Endothelial cell of umbilical vein (primary cell): ENCODE measurements around the gene AP3S1. TPM values are rescaled to one million over a fixed set of nuclear protein-coding genes. Genes with fewer than 3 reads are reported as not detected.
A peak's percentile ranks its signal among the peaks of the same experiment; 100 is the strongest.

ENCODE experiments used
- BruUV-seq: library from RNA; stranded (reverse); fragments of 400-500 nt; replicated peaks from 2 replicates; lab custom pipeline; 2021; lab: Mats Ljungman, UMichigan
- CTCF ChIA-PET: fragments of 300-600, 350-600 bp; sonication (Branson Sonifier 250); formaldehyde crosslinking; loops from one replicate; lab custom pipeline; 2021; ENCODE audit warnings: antibody characterized with exemption, inconsistent platforms; lab: Charles Lee
- POLR2A ChIA-PET: fragments of 300-600, 350-600 bp; sonication (Branson Sonifier 250); formaldehyde crosslinking; loops from one replicate; lab custom pipeline; 2021; ENCODE audit warnings: antibody characterized with exemption, inconsistent platforms; lab: Charles Lee
- DNase-seq: peaks from one replicate; pipeline ENCODE4 v3.0.0-alpha.2; 2011; ENCODE audit warnings: low read depth, low spot score
- FAIRE-seq: peaks from 2 replicates; lab custom pipeline; 2011; peaks lifted over from hg19 to GRCh38; lab: Jason Lieb, UNC
- H2AFZ ChIP-seq: 2 replicates; pipeline ENCODE4 v1.6.0; 2012; ENCODE audit warnings: low read depth, low read length, control low read depth, inconsistent platforms
- H3K27ac ChIP-seq: 2 replicates; pipeline ENCODE4 v1.5.1; 2011; ENCODE audit warnings: low read depth, mild to moderate bottlenecking, control low read depth, low read length, moderate library complexity; ENCODE audit not compliant: insufficient read depth
- H3K27me3 ChIP-seq, 2 experiments: 2 replicates each; pipeline versions ENCODE4 v1.6.0 to v1.6.1; 2011; ENCODE audit warnings: low read length in 2 of 2, mixed read lengths in 1 of 2; ENCODE audit not compliant: control insufficient read depth in 2 of 2, insufficient read depth in 2 of 2
- H3K36me3 ChIP-seq, 2 experiments: 2 replicates in 1 of 2; 3 replicates in 1 of 2; pipeline ENCODE4 v1.5.1; 2011; ENCODE audit warnings: low read length in 2 of 2, mild to moderate bottlenecking in 1 of 2, moderate library complexity in 1 of 2; ENCODE audit not compliant: control insufficient read depth in 2 of 2, insufficient read depth in 2 of 2; ENCODE audit errors: extremely low read depth in 1 of 2
- H3K4me1 ChIP-seq: 3 replicates; pipeline ENCODE4 v1.5.1; 2011; ENCODE audit warnings: mild to moderate bottlenecking, low read length; ENCODE audit not compliant: control insufficient read depth, insufficient read depth; ENCODE audit errors: extremely low read depth
- H3K4me2 ChIP-seq: 2 replicates; pipeline ENCODE4 v1.6.1; 2011; ENCODE audit warnings: low read length, control low read depth, mixed read lengths; ENCODE audit not compliant: insufficient read depth
- H3K4me3 ChIP-seq, 3 experiments: fragments of 200-600 bp in 1 of 3; sonication (generic), shearing (Covaris generic) in 1 of 3; replicated peaks in 1 of 3; 2 replicates each; pipeline ENCODE4 v1.5.1; 2011 to 2016; ENCODE audit warnings: control low read depth in 3 of 3, low read length in 3 of 3, mild to moderate bottlenecking in 2 of 3, inconsistent platforms in 1 of 3, low read depth in 1 of 3, moderate library complexity in 1 of 3; ENCODE audit not compliant: insufficient read depth in 1 of 3
- H3K79me2 ChIP-seq: 2 replicates; pipeline ENCODE4 v1.6.0; 2012; ENCODE audit warnings: low read length, inconsistent platforms; ENCODE audit not compliant: control insufficient read depth, insufficient read depth
- H3K9ac ChIP-seq: replicated peaks from 2 replicates; pipeline ENCODE3; 2011; ENCODE audit warnings: low read length, control low read depth; ENCODE audit not compliant: insufficient read depth; ENCODE audit errors: extremely low read depth
- H3K9me1 ChIP-seq: replicated peaks from 3 replicates; pipeline ENCODE4 v1.6.0; 2011; ENCODE audit warnings: mild to moderate bottlenecking, low read length; ENCODE audit not compliant: control insufficient read depth, insufficient read depth; ENCODE audit errors: extremely low read depth
- H3K9me3 ChIP-seq: replicated peaks from 2 replicates; pipeline ENCODE4 v1.5.1; 2012; ENCODE audit warnings: low read length, inconsistent platforms; ENCODE audit not compliant: control insufficient read depth, insufficient read depth
- H4K20me1 ChIP-seq: replicated peaks from 2 replicates; pipeline ENCODE3; 2011; ENCODE audit warnings: mild to moderate bottlenecking, low read length; ENCODE audit not compliant: control insufficient read depth, insufficient read depth; ENCODE audit errors: extremely low read depth
- CTCF ChIP-seq, 2 donors: IDR thresholded peaks; 1 replicate in 1 of 2; 2 replicates in 1 of 2; pipeline ENCODE4 v1.5.1; 2011; ENCODE audit warnings: low read length in 2 of 2, mild to moderate bottlenecking in 2 of 2, moderate library complexity in 2 of 2, control low read depth in 1 of 2, inconsistent platforms in 1 of 2, low read depth in 1 of 2; ENCODE audit not compliant: insufficient read depth in 1 of 2; ENCODE audit errors: extremely low read depth in 1 of 2
- EZH2 ChIP-seq: IDR thresholded peaks from 2 replicates; pipeline ENCODE4 v1.6.1; 2012; ENCODE audit warnings: borderline replicate concordance, low read depth, mild to moderate bottlenecking, moderate library complexity, low read length, inconsistent platforms; ENCODE audit not compliant: severe bottlenecking
- FOS ChIP-seq: IDR thresholded peaks from 2 replicates; pipeline ENCODE4 v1.6.1; 2011; ENCODE audit warnings: mild to moderate bottlenecking, low read length, moderate library complexity, borderline replicate concordance; ENCODE audit not compliant: insufficient read depth
- GATA2 ChIP-seq: IDR thresholded peaks from 2 replicates; pipeline ENCODE4 v1.7.0; 2011; ENCODE audit warnings: low read depth, mild to moderate bottlenecking, moderate library complexity, mixed read lengths, low read length; ENCODE audit not compliant: insufficient read length, insufficient read depth
- JUN ChIP-seq: IDR thresholded peaks from 2 replicates; pipeline ENCODE4 v1.6.1; 2011; ENCODE audit warnings: borderline replicate concordance, low read depth; ENCODE audit not compliant: insufficient read length, insufficient read depth
- MAX ChIP-seq: IDR thresholded peaks from 2 replicates; pipeline ENCODE4 v1.6.1; 2011; ENCODE audit not compliant: insufficient read depth, insufficient read length
- MYC ChIP-seq: IDR thresholded peaks from one replicate; pipeline ENCODE4 v1.6.1; 2011; ENCODE audit warnings: mild to moderate bottlenecking, low read depth, low read length
- POLR2A ChIP-seq: IDR thresholded peaks from 2 replicates; pipeline ENCODE4 v1.6.1; 2012; ENCODE audit warnings: low read depth, mild to moderate bottlenecking, control low read depth, low read length
- POLR2AphosphoS5 ChIP-seq: IDR thresholded peaks from 2 replicates; pipeline ENCODE4 v1.6.1; 2012; ENCODE audit warnings: low read depth, mild to moderate bottlenecking, control low read depth, low read length, moderate library complexity; ENCODE audit not compliant: insufficient read depth
- dilution Hi-C: fragments of 300-500 bp; cut with MboI; formaldehyde crosslinking; loops from one replicate; pipeline ENCODE4 v1.15.0; 2019; ENCODE audit warnings: low sequenced_read_pairs; ENCODE audit not compliant: extremely low pct_ligation_motif_present
- intact Hi-C: fragments of 100-400 bp; cut with micrococcal nuclease; formaldehyde crosslinking; loops from one replicate; pipeline ENCODE4 v1.10.0; 2022
- polyA plus RNA-seq, 4 experiments: library from polyadenylated mRNA; depleted of rRNA in 3 of 4; stranded (reverse) in 3 of 4; unstranded in 1 of 4; fragments of >200 nt; gene quantifications; 2 replicates each; pipeline versions ENCODE4 v1.2.1 to v1.2.3, GENCODE V29; 2011 to 2012; ENCODE audit warnings: missing spikeins in 1 of 4
- total RNA-seq: library from RNA; stranded (reverse); gene quantifications from 2 replicates; pipeline ENCODE4 v1.2.3, GENCODE V29; 2021

AP3S1 gene
- total and polyA plus RNA-seq, 2 donors (not counting 3 experiments of a cell fraction or from before 2014, with no cell fraction given) = 26.5 to 85.7 TPM

GRCh38 chr5:115816226-115817081 lies 25.3 kb upstream of the AP3S1 start, which contains the start of gene CDO1:
Gene CDO1 (minus strand): TSS chr5:115816659. CDS start chr5:115816397, 262 bp downstream.
- H3K4me2 ChIP-seq = peak within 1 kb of the TSS; percentile 81
- H3K9ac ChIP-seq = peak within 1 kb of the TSS; percentile 12
- peak within 1 kb of the TSS; percentile 55 for H2AFZ ChIP-seq
- no peaks in the 10 kb centered on the region for H3K9me1 ChIP-seq
- peak; percentile 53 for DNase-seq
- H3K27ac ChIP-seq = no peak within 1 kb of the TSS
- no TSS peak for BruUV-seq
- TF ChIP-seq FOS = no peak
- no peak for TF ChIP-seq MYC
- TF ChIP-seq MAX = no peak
- no peak for TF ChIP-seq POLR2AphosphoS5
- no peak for TF ChIP-seq GATA2
- no peak for TF ChIP-seq JUN
- TF ChIP-seq CTCF (IDR thresholded peaks at IDR 0.05; ENCODE audit: extremely low read depth in 1 of 2, insufficient read depth in 1 of 2, low read depth in 1 of 2, low read length in 2 of 2) = no peak
- no peak for TF ChIP-seq EZH2
- no peak for TF ChIP-seq POLR2A
- peaks cover 6% of the 10 kb centered on the region for H3K4me1 ChIP-seq
- dilution Hi-C loops = no loop called here
- ChIA-PET POLR2A (interaction anchor here (1.0 kb wide), 1 partner anchor 24 kb away, joined by 4 read pairs; no protein-coding TSS in a partner anchor), CTCF (interaction anchor here (0.7 to 1.6 kb wide), 5 partner anchors 14 to 252 kb away, joined by 3 to 11 read pairs (median 3); no protein-coding TSS in a partner anchor)
- H3K9me3 ChIP-seq = no peaks in the 10 kb centered on the region
- intact Hi-C loops = loop anchor here (2.0 kb wide), 1 partner anchor 22 kb away; no protein-coding TSS in a partner anchor
- FAIRE-seq = no peak
- H3K4me3 ChIP-seq = peak within 1 kb of the TSS; percentile 6 to 40 (median 24)
- H3K36me3 ChIP-seq = no peaks in the 10 kb centered on the region
- H4K20me1 ChIP-seq = no peaks in the 10 kb centered on the region
- H3K27me3 ChIP-seq = peaks cover 27 to 38% of the 10 kb centered on the region in 2 experiments
- H3K79me2 ChIP-seq = no peaks in the 10 kb centered on the region
